DMS53 (cell line): Measurements from ENCODE around the gene SVOPL.
"Not testable (repeated sequence)": the region's sequence is repeated elsewhere in the genome, so short reads cannot be mapped to it uniquely, and the experiment has no call there.

Experiments
- DNase-seq: peaks from one replicate; lab custom pipeline; 2025; lab: John Stamatoyannopoulos, UW

Gene SVOPL, protein sequence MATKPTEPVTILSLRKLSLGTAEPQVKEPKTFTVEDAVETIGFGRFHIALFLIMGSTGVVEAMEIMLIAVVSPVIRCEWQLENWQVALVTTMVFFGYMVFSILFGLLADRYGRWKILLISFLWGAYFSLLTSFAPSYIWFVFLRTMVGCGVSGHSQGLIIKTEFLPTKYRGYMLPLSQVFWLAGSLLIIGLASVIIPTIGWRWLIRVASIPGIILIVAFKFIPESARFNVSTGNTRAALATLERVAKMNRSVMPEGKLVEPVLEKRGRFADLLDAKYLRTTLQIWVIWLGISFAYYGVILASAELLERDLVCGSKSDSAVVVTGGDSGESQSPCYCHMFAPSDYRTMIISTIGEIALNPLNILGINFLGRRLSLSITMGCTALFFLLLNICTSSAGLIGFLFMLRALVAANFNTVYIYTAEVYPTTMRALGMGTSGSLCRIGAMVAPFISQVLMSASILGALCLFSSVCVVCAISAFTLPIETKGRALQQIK

DNA sequence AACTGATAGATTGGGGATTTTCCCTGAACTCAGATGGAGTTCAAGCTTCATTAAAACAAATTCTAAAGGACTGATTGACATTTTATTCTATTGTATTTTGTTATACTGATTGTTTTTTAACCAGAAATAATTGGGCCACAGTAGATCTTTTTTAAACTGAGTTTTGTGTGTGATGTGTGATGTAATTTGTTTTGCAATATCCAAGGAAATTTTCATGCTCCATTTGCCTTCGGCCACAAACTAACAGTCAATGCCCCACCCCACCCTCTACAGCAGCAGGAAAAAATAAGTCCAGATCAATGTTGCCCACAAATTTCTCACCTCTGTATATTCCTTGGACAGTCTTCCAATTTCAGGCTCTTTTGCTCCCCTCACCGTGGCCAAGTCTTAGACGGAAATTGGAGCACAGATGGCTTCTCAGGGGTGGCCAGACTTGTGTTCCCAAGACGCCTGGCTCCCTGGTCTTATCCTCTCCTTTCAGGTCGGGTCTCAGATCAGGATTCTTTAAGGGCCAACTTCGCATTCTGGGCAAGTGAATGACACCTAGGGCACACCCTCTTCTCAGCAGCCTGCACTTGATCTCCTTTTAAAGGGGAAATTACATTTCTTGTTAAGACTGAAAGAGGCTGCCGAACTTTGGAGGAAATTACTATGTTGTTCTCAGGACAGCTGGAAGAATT is at the start of gene SVOPL:
SVOPL (minus strand) TSS at position 506 of the 680 bp plus-strand sequence. CDS start 22,317 bp downstream, outside the sequence.
- no peak for DNase-seq

DNA sequence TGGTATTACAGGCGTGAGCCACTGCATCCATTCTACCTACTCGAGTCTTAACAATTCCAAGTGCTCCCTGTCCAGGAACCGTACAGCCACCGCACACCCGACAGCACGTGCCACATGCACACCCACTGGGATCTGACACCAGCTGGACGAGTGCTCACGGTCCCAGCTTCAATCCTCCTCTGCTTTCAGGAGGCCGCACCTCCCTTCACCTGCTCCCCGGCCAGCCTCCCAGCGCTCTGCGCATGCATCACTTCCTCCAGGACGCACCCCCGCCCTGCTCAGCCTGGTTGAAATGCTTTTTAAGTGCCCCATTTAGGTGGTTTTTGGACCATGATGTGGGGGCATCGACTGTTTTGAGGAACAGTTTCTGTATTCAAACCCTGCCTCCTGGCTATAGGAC is 49.3 kb upstream of the SVOPL start:
- peak; percentile 29 for DNase-seq

- peak; percentile 59 for DNase-seq
Measured at GRCh38 chr7:138749960-138750359, 48.8 kb upstream of the SVOPL start.

DNA sequence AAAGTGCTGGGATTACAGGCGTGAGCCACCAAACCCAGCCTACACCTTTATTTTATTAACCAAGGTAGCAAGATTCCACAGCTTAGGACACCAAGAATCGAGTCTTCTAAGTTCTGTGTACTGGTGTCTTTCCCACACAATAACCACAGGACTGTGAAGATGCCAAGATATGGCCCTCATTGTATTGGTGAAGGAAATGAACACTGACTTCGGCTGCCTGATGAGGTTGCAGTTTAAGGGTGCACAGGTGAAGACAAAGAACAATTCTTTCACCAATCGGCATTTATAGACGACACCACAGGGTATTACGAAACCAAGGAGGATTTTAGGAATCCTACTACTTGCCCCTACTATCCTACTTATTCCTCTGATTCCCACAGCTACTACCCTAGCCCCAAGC is 47.5 kb upstream of the SVOPL start:
- no peak for DNase-seq

DNA sequence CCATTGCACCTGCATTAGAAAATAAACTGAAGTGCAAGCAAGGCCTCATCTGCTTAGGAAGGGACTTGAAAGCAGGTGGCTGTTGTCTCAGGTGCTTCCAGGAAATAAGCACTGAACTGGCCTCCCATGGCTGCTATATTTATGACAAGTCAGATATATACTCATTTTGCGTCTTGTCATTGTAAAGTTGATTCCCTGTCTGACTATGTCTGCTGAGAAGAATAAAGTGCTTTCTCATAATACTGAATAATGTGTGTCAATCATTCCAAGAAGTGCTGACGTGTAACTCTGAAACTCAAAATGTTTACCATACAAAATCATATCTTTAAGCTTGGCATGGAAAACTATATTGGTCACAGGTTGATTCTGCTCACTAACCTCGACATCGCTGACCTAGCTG is 44.9 kb upstream of the SVOPL start:
- DNase-seq = peak; percentile 75

DNA sequence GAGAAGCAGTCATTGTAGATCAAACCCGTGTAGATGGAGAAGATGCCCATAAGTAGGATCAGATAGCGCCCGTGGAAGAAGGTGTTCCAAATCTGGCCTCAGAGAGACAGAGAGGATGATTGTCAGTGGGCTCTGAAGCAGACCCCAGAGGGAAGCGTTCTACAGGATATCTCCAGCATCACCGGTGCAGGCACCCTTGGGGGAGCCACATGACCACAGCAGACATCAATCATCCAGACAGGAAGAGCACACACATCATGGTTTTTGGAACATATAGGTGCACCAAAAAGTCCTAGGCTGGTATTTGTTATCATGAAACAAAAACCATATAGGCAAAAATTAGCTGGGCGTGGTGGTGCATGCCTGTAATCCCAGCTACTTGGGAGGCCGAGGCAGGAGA is 44.0 kb upstream of the SVOPL start:
- DNase-seq = no peak

GRCh38 chr7:138741453-138741735 is 40.2 kb upstream of the SVOPL start:
- DNase-seq = no peak

DNA sequence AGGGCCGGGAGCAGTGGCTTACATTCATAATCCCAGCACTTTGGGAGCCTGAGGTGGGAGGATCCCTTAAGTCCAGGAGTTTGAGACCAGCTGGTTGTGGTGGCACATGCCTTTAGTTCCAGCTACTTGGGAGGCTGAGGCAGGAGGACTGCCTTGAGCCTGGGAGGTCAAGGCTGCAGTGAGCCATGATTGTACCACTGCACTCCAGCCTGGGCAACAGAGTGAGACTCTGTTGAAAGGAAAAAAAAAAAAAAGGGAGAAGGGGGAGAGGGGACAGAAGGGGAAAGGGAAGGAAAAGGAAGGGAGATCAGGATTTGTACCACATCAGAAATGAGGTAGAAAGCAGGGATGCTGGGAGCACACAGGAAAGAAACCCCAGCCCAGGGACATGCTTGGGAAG is 38.7 kb upstream of the SVOPL start:
- no peak for DNase-seq

GRCh38 chr7:138738551-138739335 is 37.6 kb upstream of the SVOPL start:
- peak; percentile 94 for DNase-seq

- DNase-seq = no peak
Measured at GRCh38 chr7:138738114-138738513, 37.0 kb upstream of the SVOPL start.

DNA sequence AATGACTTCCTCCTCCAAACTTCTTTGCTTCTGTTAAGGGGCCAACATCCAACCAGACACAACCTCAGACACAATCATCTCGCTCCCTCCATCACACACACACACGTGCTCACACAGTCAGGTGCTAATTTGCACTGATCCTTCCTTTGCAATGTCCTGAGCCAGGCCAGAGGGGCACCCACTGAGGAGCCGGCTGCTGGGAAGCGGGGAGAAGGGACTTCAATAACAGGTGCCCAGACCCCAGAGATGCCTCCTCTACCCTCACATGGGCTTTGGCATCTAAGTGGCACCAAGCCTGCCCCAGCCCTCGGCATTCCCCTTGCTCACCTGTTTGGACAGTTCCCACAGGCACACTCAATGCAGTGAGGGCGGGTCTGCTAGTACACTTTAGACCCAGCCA is 34.2 kb upstream of the SVOPL start:
- DNase-seq = no peak

GRCh38 chr7:138731733-138732132 is 30.6 kb upstream of the SVOPL start:
- not testable (repeated sequence) for DNase-seq

- no peak for DNase-seq
Measured at GRCh38 chr7:138729444-138729843, 28.3 kb upstream of the SVOPL start.

DNA sequence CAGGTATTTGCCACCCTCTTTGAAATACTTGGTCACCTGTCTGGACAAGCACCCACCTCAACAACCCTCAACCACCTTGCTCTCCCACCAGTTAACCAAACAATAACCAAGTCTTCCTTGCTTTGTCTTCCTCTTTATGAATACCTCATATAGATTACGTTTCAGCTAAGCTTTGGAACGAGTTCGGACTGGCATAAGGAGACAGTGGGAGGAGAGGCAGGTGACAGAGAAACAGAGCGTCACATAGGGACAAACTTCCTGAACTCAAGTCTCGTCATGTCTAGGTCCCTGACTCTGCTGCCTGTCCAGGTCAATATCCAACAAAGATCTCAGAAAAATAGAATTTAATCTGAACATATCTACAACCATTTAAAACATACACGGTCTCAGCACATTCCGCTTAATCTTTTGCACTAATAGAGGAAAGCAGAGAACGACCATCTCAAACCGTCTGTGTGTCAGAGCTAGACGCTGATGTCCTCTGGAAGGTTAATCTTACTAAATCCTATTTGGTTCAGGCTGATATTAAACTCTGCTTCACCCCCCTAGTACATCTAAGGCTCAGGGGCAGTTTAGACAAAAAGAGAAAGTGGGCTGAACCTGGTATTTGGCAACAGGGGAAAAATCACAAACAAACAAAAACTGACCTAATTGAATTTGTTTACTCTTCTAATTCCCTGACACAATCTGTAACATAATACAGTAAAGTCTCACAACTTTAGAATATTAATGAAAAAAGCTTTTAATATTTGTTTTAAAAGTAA is 26.4 kb upstream of the SVOPL start:
- no peak for DNase-seq

DNA sequence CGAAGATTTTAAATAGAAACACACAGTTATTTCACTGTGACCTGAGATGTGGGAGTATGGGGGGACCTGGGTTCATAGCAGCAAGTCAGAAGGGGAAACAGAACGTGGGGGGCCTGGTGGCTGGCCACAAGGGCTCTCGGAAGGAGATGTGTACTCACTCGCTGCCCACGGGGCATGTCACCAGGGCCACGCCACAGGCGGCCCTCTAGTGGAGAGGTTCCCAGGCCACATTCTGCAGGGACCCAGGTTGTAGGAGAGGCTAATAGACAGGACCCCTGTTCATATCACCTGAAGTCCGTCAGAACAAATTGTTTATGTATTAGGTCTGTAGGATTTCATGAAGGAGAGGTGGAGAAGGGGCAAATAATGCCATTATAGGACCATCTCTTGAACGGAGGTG is 25.1 kb upstream of the SVOPL start:
- peak; percentile 25 for DNase-seq

DNA sequence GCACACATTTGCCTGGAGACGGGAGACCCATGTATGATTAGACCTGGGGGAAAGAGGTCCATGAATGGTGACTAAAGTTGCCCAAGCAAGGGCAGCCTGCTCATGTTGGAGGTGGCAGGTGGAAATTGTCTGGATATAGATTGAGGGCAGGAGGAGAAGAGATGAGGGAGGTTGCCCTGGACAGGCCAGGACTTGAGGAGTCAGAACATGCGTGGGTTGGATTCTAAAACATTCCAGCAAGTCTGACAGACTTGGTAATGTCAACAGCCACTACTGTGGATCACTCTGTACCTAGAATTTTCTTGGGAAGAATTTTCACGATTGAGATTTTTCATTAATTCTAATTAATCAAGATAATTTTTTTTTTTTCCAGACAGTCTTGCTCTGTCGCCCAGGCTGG is 19.1 kb upstream of the SVOPL start:
- no peak for DNase-seq

- no peak for DNase-seq
Measured at GRCh38 chr7:138716889-138717288, 15.7 kb upstream of the SVOPL start.

- no peak for DNase-seq
Measured at GRCh38 chr7:138713191-138713590, 12.0 kb upstream of the SVOPL start.

GRCh38 chr7:138712652-138713051 is 11.5 kb upstream of the SVOPL start:
- DNase-seq = no peak

DNA sequence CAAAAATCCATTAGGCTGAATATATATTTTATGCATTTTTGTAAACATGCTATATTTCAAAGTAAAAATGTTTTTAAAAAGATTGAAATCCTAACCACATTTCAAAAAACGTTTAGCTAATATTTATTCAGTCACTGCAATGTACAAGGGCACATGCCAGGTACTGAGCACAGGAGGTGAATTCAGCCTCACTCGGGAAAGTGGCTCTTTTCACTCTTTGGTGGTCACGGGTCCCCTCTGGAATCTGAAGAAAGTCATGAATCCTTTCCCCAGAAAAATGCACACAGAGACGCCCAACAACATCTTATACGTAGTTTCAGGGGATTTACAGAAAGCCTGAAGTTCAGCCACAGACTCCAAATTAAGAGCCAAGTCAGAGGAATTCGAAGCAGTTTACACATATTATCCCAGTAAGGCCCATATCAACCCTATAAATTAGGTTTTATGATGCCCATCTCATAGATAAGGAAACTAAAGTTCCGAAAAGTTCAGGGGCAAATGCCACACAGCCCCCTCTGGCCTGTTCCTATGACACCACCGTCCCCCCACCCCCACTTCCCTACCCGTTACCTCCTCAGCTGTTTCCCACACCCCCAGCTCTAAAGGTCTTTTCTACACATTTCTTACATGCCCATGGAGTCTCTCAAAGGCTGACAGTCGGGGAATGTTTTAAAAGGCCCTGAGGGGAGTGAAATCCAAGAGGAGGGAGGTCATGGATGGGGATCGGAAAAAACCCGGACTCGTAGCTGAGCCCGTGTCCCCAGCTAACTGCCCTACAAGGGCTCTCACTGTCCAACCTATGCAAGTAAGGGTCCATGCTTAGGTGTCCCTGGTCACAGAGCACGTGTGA is 9.6 kb upstream of the SVOPL start:
- no peak for DNase-seq

DNA sequence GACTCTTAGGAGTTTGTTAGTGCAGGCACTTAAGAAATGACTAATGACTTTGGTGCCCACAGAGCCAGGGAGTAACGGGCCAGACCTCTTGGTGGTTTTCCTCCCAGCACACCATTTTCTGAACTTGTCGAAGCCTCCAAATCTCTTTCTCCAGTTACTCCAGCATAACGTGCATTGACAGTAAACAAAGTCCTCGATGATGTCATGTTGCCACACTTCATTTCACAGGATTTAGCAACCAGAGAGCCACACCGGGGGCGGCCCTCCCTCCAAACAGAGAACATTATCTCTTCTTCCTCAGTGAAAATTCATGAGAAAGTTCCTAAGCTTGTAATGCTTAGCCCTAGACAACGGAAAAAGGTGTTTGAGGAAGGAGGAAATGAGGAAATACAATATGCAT is 4.0 kb upstream of the SVOPL start:
- peak; percentile 61 for DNase-seq
